ENCODE measurements around the gene IL1B.

IL1B gene

DNA sequence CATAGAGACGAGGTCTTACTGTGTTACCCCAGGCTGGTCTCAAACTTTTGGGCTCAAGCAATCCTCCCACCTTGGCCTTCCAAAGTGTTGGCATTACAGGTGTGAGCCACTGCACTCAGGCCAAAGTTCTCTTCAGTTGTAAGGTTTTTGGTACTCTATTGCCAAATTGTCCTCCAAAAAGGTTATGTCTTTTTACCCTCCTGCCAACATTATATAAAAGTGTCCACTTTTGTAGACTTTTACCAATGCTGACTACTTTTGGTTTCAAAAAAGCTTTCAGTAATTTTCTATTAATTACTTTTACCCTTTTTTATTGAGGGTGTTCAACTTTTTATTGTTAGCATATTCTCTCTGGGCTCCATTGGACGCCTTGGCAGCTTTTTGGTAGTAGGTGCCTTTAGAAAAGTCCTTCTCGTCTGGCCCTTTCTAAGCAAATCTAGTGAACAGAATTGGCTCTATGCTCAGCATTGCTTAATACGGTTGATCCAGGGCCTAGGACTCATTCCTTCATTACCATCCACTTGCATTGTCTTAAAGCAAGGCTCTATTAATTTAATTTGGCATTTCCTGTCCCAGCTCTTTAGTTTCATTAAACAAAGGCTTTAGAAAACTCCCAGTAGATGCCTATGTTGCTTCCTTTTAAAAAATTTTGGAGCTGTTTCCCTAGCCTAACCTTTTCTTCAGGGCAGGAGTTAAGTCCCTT, 35.5 kb downstream of the IL1B start:
- no peak for DNase-seq

DNA sequence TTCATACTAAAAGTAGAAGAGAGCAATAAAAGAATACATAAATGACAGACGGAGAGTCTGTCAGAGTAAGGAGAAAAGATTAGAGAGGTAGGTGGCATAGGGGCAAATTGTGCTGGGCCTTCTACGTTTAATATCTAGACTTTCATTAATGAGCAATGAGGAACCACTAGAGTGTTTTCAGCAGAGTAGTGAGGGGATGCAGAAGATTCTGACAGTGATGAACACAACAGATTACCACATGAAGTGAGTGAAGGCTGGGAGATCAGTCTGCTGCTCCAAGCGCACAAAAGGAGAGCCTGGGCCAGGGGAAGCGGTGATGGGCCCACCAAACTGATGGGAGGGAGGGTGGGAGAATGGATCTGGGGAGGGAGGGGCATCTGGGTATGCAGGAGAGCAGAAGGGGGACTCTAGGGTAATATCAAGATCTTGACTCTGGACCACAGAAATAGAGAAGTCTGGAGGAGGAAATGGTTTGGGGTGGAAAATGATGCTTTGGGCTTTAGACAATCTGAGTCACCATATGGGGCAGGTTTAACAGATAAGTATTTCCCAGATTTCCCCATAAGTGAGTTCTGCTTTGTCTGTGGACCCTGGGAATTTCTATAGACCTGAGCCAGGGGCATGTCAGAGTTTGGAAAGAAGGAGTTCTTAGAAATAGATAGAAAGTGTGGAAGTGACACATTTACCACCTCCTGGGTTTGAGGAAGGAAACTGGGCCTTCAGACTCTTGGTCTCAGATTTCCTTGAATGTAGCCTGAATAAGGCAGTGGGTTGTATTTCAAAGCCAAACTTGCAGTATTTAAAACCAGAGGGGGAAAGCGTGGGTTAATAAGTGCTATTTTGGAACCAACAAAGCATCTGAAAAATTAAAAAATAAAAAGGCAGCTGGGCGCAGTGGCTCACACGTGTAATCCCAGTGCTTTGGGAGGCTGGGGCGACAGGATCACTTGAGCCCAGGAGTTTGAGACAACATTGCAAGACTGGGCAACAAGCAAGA, 37.3 kb downstream of the IL1B start:
- DNase-seq: no peak

DNA sequence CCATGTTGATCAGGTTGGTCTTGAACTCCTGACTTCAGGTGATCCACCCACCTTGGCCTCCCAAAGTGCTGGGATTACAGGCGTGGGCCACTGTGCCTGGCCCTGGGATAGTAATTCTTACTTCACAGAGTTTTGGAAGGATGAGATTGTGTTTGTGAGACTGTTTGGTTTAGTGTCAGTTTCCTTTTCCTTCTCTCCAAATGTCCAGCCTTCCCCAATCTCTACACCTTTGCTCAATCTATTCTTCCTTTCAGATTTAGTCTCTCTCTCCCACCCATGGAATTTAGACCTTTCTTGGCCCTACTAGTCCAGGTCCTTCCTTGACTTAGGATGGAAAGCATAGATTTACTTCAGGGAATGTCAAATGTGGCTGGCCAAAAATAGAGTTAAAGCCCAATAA, 40.1 kb downstream of the IL1B start:
- DNase-seq: no peak

DNA sequence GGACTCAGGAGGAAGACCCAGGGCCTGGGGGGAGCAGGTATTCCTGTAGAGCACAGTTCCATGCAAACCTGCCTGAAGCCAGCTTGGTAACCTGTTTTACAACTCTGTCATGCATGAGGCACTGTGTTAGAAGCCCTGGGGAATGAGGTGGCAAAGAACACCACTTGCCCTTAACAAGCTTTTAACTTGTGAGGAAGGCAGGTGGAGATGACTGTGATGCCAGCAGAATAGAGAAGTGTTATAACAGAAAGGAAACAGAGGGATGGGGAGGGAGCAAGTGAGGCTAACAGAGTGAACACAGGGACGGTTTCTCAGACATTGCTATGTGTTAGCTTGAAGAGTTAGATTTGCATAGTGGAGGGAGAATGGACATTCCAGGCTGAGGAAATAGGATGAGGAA, 40.8 kb downstream of the IL1B start:
- DNase-seq: no peak

DNA sequence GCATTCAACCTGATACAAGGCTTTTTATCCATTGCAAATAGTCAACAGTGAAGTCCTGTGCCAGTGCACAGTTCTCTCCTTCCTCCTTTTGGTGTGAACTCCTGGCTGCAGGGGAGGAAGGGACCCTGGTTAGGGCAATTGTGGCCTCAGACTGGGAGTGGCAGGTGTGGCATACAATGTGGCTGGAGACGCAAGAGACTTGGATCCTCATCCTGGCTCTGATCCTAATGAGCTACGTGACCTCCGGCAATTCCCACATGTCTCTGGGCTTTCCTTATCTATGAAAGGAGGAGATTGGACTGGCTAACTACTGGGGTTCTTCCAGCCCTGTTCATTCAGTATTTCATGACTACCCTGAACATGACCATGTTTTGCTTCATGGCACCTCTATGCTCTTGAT, 41.7 kb downstream of the IL1B start:
- DNase-seq: no peak

DNA sequence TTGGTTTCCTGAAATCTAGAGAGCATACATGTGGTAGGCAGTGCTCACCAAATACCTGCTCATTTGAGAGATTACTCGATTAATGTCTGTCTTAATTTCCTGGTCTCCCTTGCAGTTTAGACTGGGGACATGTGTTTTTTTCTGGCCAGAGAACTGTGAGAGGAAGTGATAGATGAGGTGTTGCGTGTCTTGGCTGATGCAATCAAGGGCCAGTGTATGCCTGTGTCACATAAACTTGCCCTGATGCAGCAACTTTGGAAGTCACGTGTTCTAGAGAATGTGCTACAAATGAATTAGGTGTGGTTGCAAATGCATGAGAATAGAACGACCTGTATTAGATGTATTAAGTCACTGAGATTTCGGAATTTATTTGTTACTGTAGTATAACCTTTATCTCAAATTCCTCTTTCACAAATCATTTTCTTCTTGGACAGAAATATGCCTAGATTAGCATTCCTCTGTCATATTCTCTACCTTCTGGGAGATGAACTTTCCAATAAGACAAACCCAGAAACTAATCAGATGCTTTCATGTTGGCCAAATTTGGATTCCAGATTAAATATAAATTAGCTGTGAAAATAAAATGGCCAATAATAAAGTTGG, 42.3 kb downstream of the IL1B start:
- no peak for DNase-seq

DNA sequence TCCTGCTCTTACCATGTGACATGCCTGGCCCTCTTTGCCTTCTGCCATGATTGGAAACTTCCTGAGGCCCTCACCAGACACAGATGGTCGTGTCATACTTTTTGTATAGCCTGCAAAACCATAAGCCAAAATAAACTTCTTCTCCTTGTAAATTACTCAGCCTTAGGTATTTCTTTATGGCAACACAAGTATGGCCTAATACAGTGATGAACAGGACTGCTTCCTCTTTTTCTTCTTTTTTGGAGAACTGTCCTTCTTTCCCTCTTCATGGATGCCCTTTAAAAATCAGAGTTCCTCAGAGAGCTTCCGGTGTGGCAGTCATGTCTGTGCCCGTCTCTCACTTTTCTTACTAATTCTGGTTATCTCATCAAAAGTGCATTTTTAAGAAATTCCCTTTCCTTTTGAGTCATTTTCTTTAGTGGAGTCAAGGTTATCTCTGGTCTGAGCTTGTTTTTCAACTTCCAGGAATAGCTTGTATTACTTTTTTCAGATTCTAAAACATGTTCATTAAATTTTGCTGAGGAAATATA, 43.1 kb downstream of the IL1B start:
- DNase-seq: no peak

DNA sequence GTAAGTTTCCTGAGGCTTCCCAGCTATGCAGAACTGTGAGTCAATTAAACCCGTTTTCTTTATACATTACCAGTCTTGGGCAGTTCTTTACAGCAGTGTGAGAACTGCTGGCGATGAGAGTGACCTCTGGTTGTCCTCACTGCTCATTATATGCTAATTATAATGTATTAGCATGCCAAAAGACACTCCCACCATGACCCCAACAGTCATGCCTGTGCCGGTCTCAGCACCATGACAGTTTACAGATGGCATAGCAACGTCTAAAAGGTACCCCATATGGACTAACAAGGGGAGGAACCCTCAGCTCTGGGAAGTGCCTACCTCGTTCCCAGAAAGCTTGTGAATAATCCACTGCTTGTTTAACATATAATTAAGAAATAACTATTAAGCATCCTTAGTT, 44.2 kb downstream of the IL1B start:
- no peak for DNase-seq

DNA sequence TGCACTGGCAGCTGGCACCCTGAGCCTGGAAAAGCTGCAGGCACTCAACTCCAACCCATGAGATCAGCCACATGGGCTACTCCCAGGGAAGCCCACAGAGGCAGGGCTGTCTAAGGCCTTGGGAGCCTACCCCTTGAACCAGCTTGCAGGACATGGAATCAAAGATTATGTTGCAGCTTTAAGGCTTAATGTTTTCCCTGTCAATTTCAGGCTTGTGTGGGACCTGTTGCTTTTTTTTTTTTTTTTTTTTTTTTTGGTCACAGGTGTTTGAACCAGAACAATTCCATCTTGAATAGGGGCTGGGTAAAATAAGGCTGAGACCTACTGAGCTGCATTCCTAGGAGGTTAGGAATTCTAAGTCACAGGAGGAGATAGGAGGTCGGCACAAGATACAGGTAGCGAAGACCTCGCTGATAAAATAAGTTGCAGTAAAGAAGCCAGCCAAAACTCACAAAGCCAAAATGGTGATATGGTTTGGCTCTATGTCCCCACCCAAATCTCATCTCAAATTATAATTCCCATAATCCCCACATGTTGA, 44.8 kb downstream of the IL1B start:
- DNase-seq: no peak

DNA sequence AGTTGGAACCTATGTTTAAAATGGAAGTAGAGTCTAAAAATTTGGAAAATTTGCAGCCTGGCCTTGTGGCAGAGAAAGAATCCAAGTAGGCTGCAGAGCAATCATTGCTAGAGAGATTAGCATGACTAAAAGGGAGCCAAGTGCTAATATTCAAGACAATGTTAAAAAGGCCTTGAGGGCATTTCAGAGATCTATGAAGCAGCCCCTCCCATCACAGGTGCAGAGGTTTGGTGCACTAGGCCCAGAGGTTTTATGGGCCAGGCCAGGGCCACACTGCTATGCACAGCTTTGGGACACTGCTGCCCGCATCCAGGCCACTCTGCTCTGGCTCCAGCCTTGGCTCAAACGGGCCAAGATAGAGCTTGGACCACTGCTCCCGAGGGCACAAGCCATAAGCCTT, 45.6 kb downstream of the IL1B start:
- no peak for DNase-seq

DNA sequence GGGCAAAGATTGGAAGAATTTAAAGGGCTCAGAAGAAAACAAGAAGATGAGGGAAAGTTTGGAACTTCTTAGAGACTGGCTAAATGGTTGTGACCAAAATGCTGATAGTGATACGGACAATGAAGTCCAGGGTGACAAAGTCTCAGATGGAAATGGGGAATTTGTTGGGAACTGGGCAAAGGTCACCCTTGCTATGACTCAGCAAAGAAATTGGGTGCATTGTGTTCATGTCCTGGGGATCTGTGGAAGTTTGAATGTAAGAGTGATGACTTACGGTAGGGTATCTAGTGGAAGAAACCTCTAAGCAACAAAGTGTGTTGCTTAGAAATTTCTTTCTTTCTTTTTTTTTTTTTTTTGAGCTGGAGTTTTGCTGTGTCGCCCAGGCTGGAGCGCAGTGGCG, 46.3 kb downstream of the IL1B start:
- no peak for DNase-seq

DNA sequence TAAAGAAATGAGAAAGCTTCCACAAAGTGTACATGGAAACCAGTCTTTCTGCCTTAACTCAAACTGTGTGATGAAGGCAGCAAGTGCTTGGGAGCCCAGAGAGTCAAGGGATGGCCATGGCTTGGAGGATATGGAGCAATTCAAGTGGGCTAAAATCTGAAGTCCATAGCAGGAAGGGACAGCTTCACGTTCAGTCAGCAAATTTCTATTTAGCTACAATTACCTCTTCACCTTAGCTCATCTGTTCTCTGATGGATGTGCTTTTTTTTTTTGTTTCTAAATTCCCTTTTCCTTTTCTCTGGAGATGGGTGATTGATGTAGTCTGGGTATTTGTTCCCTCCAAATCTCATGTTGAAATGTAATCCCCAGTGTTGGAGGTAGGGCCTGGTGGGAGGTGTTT, 47.4 kb downstream of the IL1B start:
- no peak for DNase-seq

DNA sequence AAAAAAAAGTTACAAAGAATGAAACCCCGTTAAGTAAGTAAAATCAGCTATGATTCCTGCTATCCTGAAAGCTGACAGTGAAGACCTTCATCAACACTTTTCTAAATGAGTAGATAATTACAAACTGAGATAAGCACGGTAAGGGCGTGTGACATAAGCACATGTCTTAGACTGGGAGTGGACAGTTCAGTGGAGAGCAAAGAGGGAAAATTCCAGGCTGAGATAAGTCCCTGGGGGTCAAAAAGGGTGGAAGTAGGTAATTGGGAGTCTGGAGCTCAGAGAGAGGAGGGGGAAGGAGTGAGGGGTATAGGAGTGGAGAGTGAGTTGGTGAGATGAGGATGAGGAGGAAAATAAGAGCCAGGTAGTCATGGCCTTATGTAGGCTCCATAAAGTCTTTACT, 47.9 kb downstream of the IL1B start:
- DNase-seq: no peak

DNA sequence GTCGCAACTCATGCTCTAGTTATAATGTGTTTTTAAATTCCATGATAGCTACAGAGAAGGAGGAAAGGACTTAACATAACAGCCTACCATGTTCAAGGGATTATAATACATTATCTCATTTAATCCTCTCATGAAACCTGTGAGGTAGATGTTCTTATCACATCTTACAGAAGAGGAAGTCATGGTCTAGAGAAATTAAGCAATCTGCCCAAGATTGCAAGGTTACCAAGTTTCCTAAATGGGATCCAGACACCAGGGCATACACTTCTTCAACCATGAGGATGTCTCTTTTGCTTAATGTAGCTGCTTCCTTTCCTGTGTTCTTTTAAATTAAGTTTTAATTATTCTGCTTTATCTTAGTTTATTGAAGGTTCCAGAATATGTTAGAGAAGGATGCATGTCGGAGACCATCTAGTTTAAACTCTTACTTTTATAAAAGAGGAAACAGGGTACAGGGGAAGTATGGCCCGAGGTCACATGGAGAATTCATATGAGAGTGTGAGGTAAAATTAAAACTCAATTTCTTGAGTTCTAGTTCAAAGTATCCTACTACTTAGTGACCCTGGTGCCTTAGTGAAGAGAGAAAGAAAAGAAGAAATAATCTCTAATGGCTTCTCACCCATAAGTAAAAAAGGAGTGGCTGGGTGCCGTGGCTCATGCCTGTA, 48.7 kb downstream of the IL1B start:
- DNase-seq: no peak

DNA sequence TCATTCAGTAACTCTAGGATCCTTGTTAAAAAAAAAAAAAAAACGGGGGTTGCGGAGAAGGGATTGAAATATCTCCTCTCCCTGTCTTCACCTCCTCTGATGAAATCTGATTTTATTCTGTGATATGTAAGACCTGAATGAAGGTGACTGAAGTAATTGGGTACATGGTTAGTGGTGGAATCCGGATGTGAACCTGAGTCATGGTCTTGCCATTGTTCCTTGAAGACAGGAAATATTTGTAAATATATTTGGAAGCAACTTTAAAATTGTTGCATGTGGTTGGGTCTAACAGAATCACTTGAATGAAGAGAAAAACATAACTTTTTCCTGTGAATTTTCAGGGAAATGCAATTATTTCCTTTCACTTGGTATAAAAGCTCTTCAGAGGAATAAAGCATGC, 49.3 kb downstream of the IL1B start:
- DNase-seq: no peak

DNA sequence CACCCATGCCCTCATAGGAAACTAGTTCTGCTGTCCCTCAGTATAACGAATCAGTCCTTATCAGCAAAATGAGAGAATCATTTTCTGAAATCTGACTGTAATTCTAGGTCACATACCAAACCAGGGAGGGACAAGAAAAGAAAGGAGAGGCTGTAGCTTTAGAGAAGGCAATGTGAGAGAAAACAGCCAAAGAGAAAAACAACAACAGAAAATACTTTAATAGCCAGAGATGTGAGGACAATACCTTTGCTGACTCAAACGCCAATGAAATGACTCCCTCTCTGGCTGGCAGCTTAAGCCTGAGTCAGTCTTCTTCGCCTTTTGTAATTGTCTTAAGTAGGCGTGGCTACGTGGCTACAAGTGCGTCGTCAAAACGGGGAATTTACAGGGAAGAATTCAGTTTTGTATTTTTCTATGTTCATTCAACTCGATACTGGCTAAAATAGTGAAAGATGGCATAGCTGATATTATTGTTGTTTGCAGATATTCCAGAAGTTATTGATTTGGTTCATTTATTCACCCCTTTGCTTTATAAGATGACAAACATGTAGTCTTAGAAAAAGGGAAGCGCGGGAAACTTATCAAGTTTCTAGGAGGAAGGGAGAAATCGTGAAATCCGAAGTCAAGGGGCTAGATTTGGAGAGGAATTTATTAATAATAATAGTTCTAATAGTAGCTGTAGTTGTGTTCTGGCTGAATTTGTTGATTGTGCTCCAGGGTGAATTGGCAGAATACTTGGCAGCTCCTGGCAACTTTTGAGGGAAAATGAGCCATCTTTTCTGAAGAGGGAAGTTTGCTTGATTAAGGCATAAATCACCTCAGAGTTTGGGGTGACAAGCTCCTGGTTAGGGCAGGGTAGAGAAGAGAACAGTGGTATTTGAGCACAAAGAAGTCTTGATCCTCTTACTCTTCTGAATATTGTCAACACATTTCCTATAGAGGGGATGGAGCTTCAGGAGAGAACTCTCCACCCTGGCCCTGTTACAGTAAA, 52.1 kb downstream of the IL1B start, which contains the start of gene IL1A:
IL1A (minus strand) TSS at position 295 of the 991 bp plus-strand sequence. CDS start 723 bp downstream, outside the sequence.
- DNase-seq: no peak

DNA sequence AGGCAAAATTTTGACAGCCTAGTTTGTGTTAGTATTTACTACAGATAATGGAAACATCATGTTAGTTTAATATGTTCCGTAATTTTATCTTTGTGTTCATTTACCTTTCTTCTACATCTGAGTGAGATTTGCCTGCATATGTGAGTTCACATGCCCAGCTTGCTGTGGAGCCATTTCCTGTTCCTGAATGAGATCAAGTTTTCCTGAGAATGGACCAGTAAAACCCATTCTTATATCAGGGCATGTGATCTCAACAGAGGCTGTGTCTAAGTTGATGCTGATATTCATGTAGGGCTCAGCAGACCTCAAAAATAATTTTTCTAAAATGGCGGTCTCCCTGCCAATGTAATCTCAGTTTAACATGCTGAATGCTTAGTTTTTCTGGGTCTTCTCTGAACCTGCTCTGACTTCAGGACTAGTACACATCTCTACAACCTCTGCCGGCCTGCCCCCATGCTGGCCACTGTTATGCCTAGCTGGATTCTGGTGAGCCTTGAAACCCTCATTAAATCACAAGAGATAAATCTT, 53.3 kb downstream of the IL1B start:
- DNase-seq: no peak

DNA sequence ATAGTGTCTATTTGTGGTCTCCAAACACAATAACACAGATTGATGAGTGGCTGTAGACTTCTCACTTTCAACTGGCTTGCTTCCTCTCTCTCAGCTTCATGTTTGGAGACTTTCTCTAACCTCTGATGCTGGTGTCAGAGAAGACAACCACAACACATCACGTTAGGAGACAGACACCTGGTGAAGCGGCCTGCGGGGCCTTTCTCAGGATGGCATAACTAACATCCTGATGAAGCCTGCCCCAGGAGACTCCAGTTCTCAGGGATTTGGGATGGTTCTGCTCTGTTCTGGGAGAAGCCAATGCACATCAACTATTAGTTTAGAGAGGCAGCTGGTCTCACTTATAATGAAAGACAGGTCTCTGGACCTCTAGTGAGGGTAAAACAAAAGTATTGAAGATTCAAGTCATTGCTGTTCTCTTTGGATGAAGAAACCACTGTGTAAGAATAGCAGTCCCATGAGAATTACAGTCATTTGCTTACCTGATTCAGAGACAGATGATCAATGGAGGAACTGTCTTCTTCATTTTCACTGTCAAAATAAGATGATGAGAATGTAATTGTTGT, 54.3 kb downstream of the IL1B start:
- DNase-seq: no peak
